Activated CD4-positive, alpha-beta T cell treated with anti-CD3 and anti-CD28 coated beads for 48 hours (primary cell): ENCODE measurements around the gene PHF21A.
"Not testable (repeated sequence)": the region's sequence is repeated elsewhere in the genome, so short reads cannot be mapped to it uniquely, and the experiment has no call there.

ENCODE experiments used
- DNase-seq: peaks from one replicate; pipeline ENCODE4 v3.0.0-alpha.2; 2020

PHF21A gene

GRCh38 chr11:46026606-46027293 is 94.5 kb downstream of the PHF21A start:
- no peak for DNase-seq

- no peak for DNase-seq
Observed at GRCh38 chr11:46020084-46020599, 101.1 kb downstream of the PHF21A start.

- DNase-seq = no peak
Observed at GRCh38 chr11:46018651-46019050, 102.6 kb downstream of the PHF21A start.

GRCh38 chr11:46017341-46017740 is 103.9 kb downstream of the PHF21A start:
- no peak for DNase-seq

GRCh38 chr11:46015941-46016340 is 105.3 kb downstream of the PHF21A start:
- no peak for DNase-seq

- not testable (repeated sequence) for DNase-seq
Observed at GRCh38 chr11:46014168-46014567, 107.1 kb downstream of the PHF21A start.

- DNase-seq = no peak
Observed at GRCh38 chr11:46012185-46012584, 109.1 kb downstream of the PHF21A start.

GRCh38 chr11:46010100-46010499 is 111.2 kb downstream of the PHF21A start:
- no peak for DNase-seq

GRCh38 chr11:46009647-46010046 is 111.6 kb downstream of the PHF21A start:
- no peak for DNase-seq

- DNase-seq = no peak
Observed at GRCh38 chr11:46006418-46007070, 114.7 kb downstream of the PHF21A start.

- DNase-seq = no peak
Observed at GRCh38 chr11:46003572-46003971, 117.7 kb downstream of the PHF21A start.

GRCh38 chr11:46002189-46002588 is 119.1 kb downstream of the PHF21A start:
- DNase-seq = no peak

- DNase-seq = no peak
Observed at GRCh38 chr11:46001448-46001914, 119.8 kb downstream of the PHF21A start.

GRCh38 chr11:45997599-45997998 is 123.7 kb downstream of the PHF21A start:
- DNase-seq = no peak

- DNase-seq = no peak
Observed at GRCh38 chr11:45995342-45995734, 125.9 kb downstream of the PHF21A start.

GRCh38 chr11:45994371-45995341 is 126.6 kb downstream of the PHF21A start:
- DNase-seq = no peak

- no peak for DNase-seq
Observed at GRCh38 chr11:45993531-45994001, 127.7 kb downstream of the PHF21A start.

GRCh38 chr11:45988921-45989320 is 132.3 kb downstream of the PHF21A start:
- DNase-seq = no peak

GRCh38 chr11:45985212-45985611 is 136.0 kb downstream of the PHF21A start:
- no peak for DNase-seq

GRCh38 chr11:45984192-45984591 is 137.1 kb downstream of the PHF21A start:
- no peak for DNase-seq

- no peak for DNase-seq
Observed at GRCh38 chr11:45983471-45983845, 137.8 kb downstream of the PHF21A start.

- peak; percentile 63 for DNase-seq
Observed at GRCh38 chr11:45982656-45983470, 138.4 kb downstream of the PHF21A start.
